ENCODE measurements around the gene CLPTM1.
A peak's percentile ranks its signal among the peaks of the same experiment; 100 is the strongest.

Gene CLPTM1

DNA sequence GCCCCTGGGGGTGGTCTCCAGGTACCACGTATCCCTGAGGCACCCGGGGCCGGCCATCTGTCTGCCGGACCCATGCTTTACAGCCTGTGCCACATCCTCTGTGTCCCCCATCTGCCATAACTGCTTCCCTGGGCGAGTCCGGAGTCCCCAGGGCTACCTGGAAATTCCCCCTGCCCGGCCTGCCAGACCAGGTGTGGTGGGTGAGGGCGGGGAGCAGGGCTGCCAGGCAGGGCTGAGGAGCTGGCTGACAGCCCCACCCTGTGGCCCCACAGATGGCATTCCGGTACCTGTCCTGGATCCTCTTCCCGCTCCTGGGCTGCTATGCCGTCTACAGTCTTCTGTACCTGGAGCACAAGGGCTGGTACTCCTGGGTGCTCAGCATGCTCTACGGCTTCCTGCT is 35.8 kb downstream of the CLPTM1 start:
- no peaks in the 10 kb centered on the region for H4K20me1 ChIP-seq (ENCODE audit: low read depth, low read length)
- H3K4me2 ChIP-seq (ENCODE audit: low read depth, low read length, poor library complexity, severe bottlenecking) = no peak overlapping the region
- no peak overlapping the region for H3K9ac ChIP-seq (ENCODE audit: low read length)
- no peak overlapping the region for H2AFZ ChIP-seq (ENCODE audit: low read depth, low read length, severe bottlenecking)
- no peaks in the 10 kb centered on the region for H3F3A ChIP-seq (ENCODE audit: insufficient read depth)
- H3K4me3 ChIP-seq (ENCODE audit: insufficient read depth, low read length, poor library complexity, severe bottlenecking) = no peak overlapping the region
- no peaks in the 10 kb centered on the region for H3K79me2 ChIP-seq (ENCODE audit: insufficient read depth, low read length)
- TF ChIP-seq EZH2phosphoT487 (conservative IDR thresholded peaks at IDR 0.05; ENCODE audit: low read length) (no peak), CTCF (IDR thresholded peaks at IDR 0.05; ENCODE audit: insufficient read depth, low read length, poor library complexity, severe bottlenecking) (no peak)
- H3K27ac ChIP-seq (ENCODE audit: low read depth, low read length) = peak overlapping the region; percentile 47
- H3K9me2 ChIP-seq (replicated peaks; ENCODE audit: insufficient read depth, low read length) = no peaks in the 10 kb centered on the region
- no peaks in the 10 kb centered on the region for H3K27me3 ChIP-seq (ENCODE audit: low read length)
- H3K36me3 ChIP-seq (ENCODE audit: low read length) = no peaks in the 10 kb centered on the region
- no peaks in the 10 kb centered on the region for H3K9me3 ChIP-seq (ENCODE audit: insufficient read depth, low read length)

DNA sequence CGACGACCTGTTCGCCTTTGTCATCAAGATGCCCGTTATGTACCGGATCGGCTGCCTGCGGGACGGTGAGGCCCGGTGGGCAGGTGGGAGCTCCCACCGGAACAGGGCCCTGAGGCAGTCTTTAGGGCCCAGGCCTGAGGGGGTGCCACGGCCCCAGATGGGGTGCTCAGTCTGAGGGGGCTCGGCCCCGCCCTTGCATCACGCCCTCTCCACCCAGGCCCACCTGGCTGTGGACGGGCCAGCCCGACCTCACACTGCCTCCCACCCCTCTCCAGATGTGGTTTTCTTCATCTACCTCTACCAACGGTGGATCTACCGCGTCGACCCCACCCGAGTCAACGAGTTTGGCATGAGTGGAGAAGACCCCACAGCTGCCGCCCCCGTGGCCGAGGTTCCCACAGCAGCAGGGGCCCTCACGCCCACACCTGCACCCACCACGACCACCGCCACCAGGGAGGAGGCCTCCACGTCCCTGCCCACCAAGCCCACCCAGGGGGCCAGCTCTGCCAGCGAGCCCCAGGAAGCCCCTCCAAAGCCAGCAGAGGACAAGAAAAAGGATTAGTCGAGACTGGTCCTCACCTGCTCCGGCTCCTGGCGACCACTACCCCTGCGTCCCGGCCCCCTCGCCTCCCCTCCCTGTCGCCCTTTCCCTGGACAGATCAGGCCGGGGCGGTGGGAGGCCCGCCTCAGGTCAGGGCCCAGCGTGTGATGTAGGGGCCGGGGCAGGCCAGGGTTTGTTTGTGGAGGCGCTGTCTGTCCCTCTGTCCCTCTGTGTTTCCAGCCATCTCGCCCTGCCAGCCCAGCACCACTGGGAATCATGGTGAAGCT is 37.4 kb downstream of the CLPTM1 start:
- H3K4me2 ChIP-seq (ENCODE audit: low read depth, low read length, poor library complexity, severe bottlenecking) = no peak overlapping the region
- no peaks in the 10 kb centered on the region for H3K9me3 ChIP-seq (ENCODE audit: insufficient read depth, low read length)
- H3K4me3 ChIP-seq (ENCODE audit: insufficient read depth, low read length, poor library complexity, severe bottlenecking) = no peak overlapping the region
- H3K27me3 ChIP-seq (ENCODE audit: low read length) = no peaks in the 10 kb centered on the region
- H3K27ac ChIP-seq (ENCODE audit: low read depth, low read length) = no peak overlapping the region
- H3K36me3 ChIP-seq (ENCODE audit: low read length) = no peaks in the 10 kb centered on the region
- TF ChIP-seq CTCF (IDR thresholded peaks at IDR 0.05; ENCODE audit: insufficient read depth, low read length, poor library complexity, severe bottlenecking) = no peak
- TF ChIP-seq EZH2phosphoT487 (conservative IDR thresholded peaks at IDR 0.05; ENCODE audit: low read length) = no peak
- H3K79me2 ChIP-seq (ENCODE audit: insufficient read depth, low read length) = no peaks in the 10 kb centered on the region
- H3K9me2 ChIP-seq (replicated peaks; ENCODE audit: insufficient read depth, low read length) = no peaks in the 10 kb centered on the region
- no peak overlapping the region for H2AFZ ChIP-seq (ENCODE audit: low read depth, low read length, severe bottlenecking)
- H4K20me1 ChIP-seq (ENCODE audit: low read depth, low read length) = no peaks in the 10 kb centered on the region
- no peaks in the 10 kb centered on the region for H3F3A ChIP-seq (ENCODE audit: insufficient read depth)
- H3K9ac ChIP-seq (ENCODE audit: low read length) = no peak overlapping the region

DNA sequence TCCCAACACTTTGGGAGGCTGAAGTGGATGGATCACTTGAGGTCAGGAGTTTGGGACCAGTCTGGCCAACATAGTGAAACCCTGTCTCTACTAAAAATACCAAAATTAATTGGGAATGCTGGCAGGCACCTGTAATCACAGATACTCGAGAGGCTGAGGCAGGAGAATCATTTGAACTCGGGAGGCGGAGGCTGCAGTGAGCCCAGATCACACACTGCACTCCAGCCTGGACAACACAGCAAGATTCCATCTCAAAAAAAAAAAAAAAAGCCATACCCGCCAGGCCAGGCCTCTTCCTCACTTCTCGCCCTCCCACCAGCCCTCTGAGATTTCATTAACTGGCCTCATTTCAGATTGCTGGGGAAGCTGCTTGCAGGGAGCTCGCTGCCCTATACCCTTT is 38.3 kb downstream of the CLPTM1 start:
- TF ChIP-seq CTCF (IDR thresholded peaks at IDR 0.05; ENCODE audit: insufficient read depth, low read length, poor library complexity, severe bottlenecking) = no peak
- no peak overlapping the region for H3K9ac ChIP-seq (ENCODE audit: low read length)
- H3K9me3 ChIP-seq (ENCODE audit: insufficient read depth, low read length) = no peaks in the 10 kb centered on the region
- H3K4me3 ChIP-seq (ENCODE audit: insufficient read depth, low read length, poor library complexity, severe bottlenecking) = no peak overlapping the region
- H3K79me2 ChIP-seq (ENCODE audit: insufficient read depth, low read length) = no peaks in the 10 kb centered on the region
- no peak overlapping the region for H2AFZ ChIP-seq (ENCODE audit: low read depth, low read length, severe bottlenecking)
- no peaks in the 10 kb centered on the region for H3K9me2 ChIP-seq (replicated peaks; ENCODE audit: insufficient read depth, low read length)
- H3K36me3 ChIP-seq (ENCODE audit: low read length) = no peaks in the 10 kb centered on the region
- H4K20me1 ChIP-seq (ENCODE audit: low read depth, low read length) = no peaks in the 10 kb centered on the region
- H3K27me3 ChIP-seq (ENCODE audit: low read length) = no peaks in the 10 kb centered on the region
- H3K4me2 ChIP-seq (ENCODE audit: low read depth, low read length, poor library complexity, severe bottlenecking) = no peak overlapping the region
- H3F3A ChIP-seq (ENCODE audit: insufficient read depth) = peaks cover 7% of the 10 kb centered on the region
- peak overlapping the region; percentile 20; the same call in 1 of the 2 replicates for H3K27ac ChIP-seq (ENCODE audit: low read depth, low read length)

Measured in SU-DHL-6 (cell line).